ENCODE measurements around the gene SSH2. TPM values are rescaled to one million over a fixed set of nuclear protein-coding genes. Genes with fewer than 3 reads are reported as not detected.

Gene SSH2
- total RNA-seq, 1 experiment from 2014 or later: 45.1 TPM

DNA sequence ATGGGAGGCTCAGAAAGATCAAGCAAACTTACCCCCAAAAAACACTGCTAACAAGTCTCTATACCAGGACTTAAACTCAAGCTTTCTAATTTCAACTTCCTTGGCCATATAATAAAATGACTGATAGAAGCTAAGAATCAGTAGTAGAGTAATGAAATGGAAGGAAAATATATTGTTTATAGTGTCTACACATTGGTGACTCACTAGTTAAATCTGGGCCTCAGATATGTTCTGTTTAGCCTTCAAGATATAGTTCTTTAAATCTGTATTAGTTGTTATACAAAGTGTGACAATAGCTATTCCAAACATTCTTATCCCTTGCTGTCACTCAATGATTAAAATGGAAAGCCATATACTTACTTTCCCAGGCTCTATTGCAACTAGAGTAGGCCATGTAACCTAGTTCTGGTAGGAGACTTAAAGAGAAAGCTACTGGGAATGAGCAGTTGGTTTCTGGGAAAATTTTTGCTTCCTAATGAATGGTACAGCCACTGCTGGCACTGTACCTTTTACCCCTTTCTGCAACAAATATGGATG is 18.3 kb downstream of the SSH2 start:
- Histone ChIP-seq H3K27me3 (ENCODE audit: insufficient read depth, low read depth) (no peaks in the 10 kb centered on the region), H2AFZ (no peak overlapping the region), H3K27ac (no peak overlapping the region), H3F3A (ENCODE audit: insufficient read depth, low read depth) (peaks cover 10% of the 10 kb centered on the region; the same call in 1 of the 2 replicates), H3K36me3 (ENCODE audit: low read depth) (no peaks in the 10 kb centered on the region), H3K4me2 (no peak overlapping the region), H3K4me1 (replicated peaks; ENCODE audit: insufficient read depth) (peaks cover 8% of the 10 kb centered on the region; the same call in 1 of the 2 replicates), H3K4me3 (no peak overlapping the region), H3K79me2 (ENCODE audit: low read depth) (peaks cover 54% of the 10 kb centered on the region), H4K20me1 (ENCODE audit: insufficient read depth) (no peaks in the 10 kb centered on the region), H3K9me3 (ENCODE audit: insufficient read depth, low read depth) (no peaks in the 10 kb centered on the region), H3K9me2 (ENCODE audit: insufficient read depth) (no peaks in the 10 kb centered on the region)
- no TSS peak for BruUV-seq (replicated peaks)
- intact Hi-C loops (cut with micrococcal nuclease; ENCODE audit: unreplicated experiment): no loop called here
- CTCF ChIA-PET: interaction anchor here (0.7 to 1.0 kb wide), 2 partner anchors 19 to 108 kb away, joined by 3 to 4 read pairs; no protein-coding TSS in a partner anchor
- DNase-seq: no peak
- TF ChIP-seq, protein P1, sequence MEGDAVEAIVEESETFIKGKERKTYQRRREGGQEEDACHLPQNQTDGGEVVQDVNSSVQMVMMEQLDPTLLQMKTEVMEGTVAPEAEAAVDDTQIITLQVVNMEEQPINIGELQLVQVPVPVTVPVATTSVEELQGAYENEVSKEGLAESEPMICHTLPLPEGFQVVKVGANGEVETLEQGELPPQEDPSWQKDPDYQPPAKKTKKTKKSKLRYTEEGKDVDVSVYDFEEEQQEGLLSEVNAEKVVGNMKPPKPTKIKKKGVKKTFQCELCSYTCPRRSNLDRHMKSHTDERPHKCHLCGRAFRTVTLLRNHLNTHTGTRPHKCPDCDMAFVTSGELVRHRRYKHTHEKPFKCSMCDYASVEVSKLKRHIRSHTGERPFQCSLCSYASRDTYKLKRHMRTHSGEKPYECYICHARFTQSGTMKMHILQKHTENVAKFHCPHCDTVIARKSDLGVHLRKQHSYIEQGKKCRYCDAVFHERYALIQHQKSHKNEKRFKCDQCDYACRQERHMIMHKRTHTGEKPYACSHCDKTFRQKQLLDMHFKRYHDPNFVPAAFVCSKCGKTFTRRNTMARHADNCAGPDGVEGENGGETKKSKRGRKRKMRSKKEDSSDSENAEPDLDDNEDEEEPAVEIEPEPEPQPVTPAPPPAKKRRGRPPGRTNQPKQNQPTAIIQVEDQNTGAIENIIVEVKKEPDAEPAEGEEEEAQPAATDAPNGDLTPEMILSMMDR (conservative IDR thresholded peaks at IDR 0.05): no peak
- no peak for TF ChIP-seq EZH2 (IDR thresholded peaks at IDR 0.05; ENCODE audit: low read depth)
- POLR2A ChIA-PET (ENCODE audit: unreplicated experiment): interaction anchor here (0.6 kb wide), 1 partner anchor 472 kb away, joined by 4 read pairs; no protein-coding TSS in a partner anchor

DNA sequence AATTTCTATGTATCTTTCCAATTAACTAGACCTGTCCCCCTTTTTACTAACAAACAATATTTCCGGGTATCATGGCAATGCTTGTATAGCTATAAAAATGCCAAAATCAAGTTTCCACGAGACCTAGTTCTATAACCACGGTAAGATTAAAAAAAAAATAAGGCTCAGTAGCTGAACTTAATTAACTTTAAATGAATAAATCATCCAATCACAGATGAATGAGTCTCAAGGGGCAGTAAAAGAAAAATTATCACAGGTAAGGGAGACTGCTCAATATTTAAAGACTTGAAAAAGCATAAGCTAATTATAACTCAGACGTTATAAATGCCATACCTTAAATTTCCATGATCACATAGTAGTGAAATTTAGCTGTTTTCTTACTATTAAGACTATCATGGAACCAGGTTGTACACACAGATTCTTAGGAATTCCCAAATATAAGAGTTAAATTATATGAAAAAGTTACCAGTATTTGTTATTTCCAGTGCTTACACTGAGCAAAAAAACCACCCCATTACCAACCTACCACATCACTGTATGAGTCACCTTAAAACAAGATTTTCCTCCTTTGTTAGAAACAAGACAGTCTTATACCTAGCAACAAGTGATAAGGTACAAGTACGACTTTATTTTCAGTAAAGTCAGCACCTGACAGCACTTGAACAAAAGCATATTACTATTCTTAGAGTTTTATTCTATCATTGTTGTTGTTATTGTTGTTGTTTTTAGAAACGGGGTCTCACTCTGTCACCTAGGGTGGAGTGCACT is 20.6 kb downstream of the SSH2 start:
- Histone ChIP-seq H3K27me3 (ENCODE audit: insufficient read depth, low read depth) (no peaks in the 10 kb centered on the region), H4K20me1 (ENCODE audit: insufficient read depth) (no peaks in the 10 kb centered on the region), H3K36me3 (ENCODE audit: low read depth) (no peaks in the 10 kb centered on the region), H3K9me2 (ENCODE audit: insufficient read depth) (no peaks in the 10 kb centered on the region), H3K4me1 (replicated peaks; ENCODE audit: insufficient read depth) (peaks cover 8% of the 10 kb centered on the region; the same call in 1 of the 2 replicates), H2AFZ (no peak overlapping the region), H3K79me2 (ENCODE audit: low read depth) (peaks cover 45% of the 10 kb centered on the region), H3F3A (ENCODE audit: insufficient read depth, low read depth) (peaks cover 10% of the 10 kb centered on the region; the same call in 1 of the 2 replicates), H3K27ac (no peak overlapping the region), H3K4me2 (no peak overlapping the region), H3K9me3 (ENCODE audit: insufficient read depth, low read depth) (no peaks in the 10 kb centered on the region), H3K4me3 (no peak overlapping the region)
- POLR2A ChIA-PET (ENCODE audit: unreplicated experiment): interaction anchor here (0.6 to 0.7 kb wide), 2 partner anchors 123 to 1840 kb away, joined by 6 to 8 read pairs; no protein-coding TSS in a partner anchor
- TF ChIP-seq EZH2 (IDR thresholded peaks at IDR 0.05; ENCODE audit: low read depth): no peak
- TF ChIP-seq, protein P1 (conservative IDR thresholded peaks at IDR 0.05): no peak
- intact Hi-C loops (cut with micrococcal nuclease; ENCODE audit: unreplicated experiment): no loop called here
- CTCF ChIA-PET: no interaction called here
- no TSS peak for BruUV-seq (replicated peaks)
- DNase-seq: peak in 1 of 2 experiments; percentile 62

DNA sequence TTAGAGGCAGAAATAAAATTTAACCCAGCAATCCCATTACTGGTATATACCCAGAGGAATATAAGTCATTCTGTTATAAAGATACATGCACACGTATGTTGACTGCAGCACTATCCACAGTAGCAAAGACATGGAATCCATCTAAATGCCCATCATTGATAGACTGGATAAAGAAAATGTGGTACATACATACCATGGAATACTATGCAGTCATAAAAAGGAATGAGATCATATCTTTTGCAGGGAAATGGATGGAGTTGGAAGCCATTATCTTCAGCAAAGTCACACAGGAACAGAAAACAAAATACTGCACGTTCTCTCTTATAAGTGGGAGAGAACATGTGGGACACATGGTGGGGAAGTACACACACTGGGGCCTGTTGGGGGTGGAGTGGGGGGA is 23.1 kb downstream of the SSH2 start:
- Histone ChIP-seq H3K36me3 (ENCODE audit: low read depth) (no peaks in the 10 kb centered on the region), H3K27ac (no peak overlapping the region), H3K9me2 (ENCODE audit: insufficient read depth) (no peaks in the 10 kb centered on the region), H2AFZ (no peak overlapping the region), H4K20me1 (ENCODE audit: insufficient read depth) (no peaks in the 10 kb centered on the region), H3F3A (ENCODE audit: insufficient read depth, low read depth) (peaks cover 10% of the 10 kb centered on the region; the same call in 1 of the 2 replicates), H3K4me1 (replicated peaks; ENCODE audit: insufficient read depth) (peaks cover 8% of the 10 kb centered on the region; the same call in 1 of the 2 replicates), H3K4me2 (no peak overlapping the region), H3K4me3 (no peak overlapping the region), H3K9me3 (ENCODE audit: insufficient read depth, low read depth) (no peaks in the 10 kb centered on the region), H3K79me2 (ENCODE audit: low read depth) (peaks cover 41% of the 10 kb centered on the region), H3K27me3 (ENCODE audit: insufficient read depth, low read depth) (no peaks in the 10 kb centered on the region)
- no TSS peak for BruUV-seq (replicated peaks)
- intact Hi-C loops (cut with micrococcal nuclease; ENCODE audit: unreplicated experiment): no loop called here
- TF ChIP-seq, protein P1 (conservative IDR thresholded peaks at IDR 0.05): no peak
- no peak for TF ChIP-seq EZH2 (IDR thresholded peaks at IDR 0.05; ENCODE audit: low read depth)
- ChIA-PET POLR2A (ENCODE audit: unreplicated experiment) (no interaction called here), CTCF (no interaction called here)
- DNase-seq: no peak
